A549 treated with Hydrocortisone at 1 μM for 4 hours (cell line): ENCODE measurements around the gene PPP3CB. TPM values are rescaled to one million over a fixed set of nuclear protein-coding genes. Genes with fewer than 3 reads are reported as not detected.

Source experiments
- total RNA-seq: library from RNA; stranded (reverse); fragments of 200-300 nt; extraction: Qiagen RNA extraction; gene quantifications from 5 replicates; pipeline ENCODE4 v1.2.3, GENCODE V29; 2022

The PPP3CB gene
- total RNA-seq = 14.4 to 20.8 TPM (median 17.1 TPM) in 5 replicates

GRCh38 chr10:73495884-73496674 lies at the start of gene PPP3CB:
TSS of gene PPP3CB (minus strand) at chr10:73496024. CDS start at chr10:73495889, 135 bp downstream.

GRCh38 chr10:73433538-73433867 lies 62.3 kb downstream of the PPP3CB start, which contains the start of gene MSS51:
TSS of gene MSS51 (minus strand) at chr10:73433561. CDS start at chr10:73428284, 5,277 bp downstream.

GRCh38 chr10:73413528-73414229 lies 82.1 kb downstream of the PPP3CB start, which contains the start of gene ANXA7:
TSS of gene ANXA7 (minus strand) at chr10:73414058. CDS start at chr10:73400856, 13,202 bp downstream.

Other genes with a start within 250 kb of the PPP3CB start
- 49.0 to 53.3 TPM (median 50.4 TPM) in 5 replicates for gene DNAJC9, start 248.8 kb downstream of the PPP3CB start, total RNA-seq
- 120 to 198 TPM (median 179 TPM) in 5 replicates for gene MRPS16, start 243.4 kb downstream of the PPP3CB start, total RNA-seq
- 0.10 to 0.18 TPM (median 0.12 TPM) in 5 replicates for gene CFAP70, start 137.2 kb downstream of the PPP3CB start, total RNA-seq
- 113 to 130 TPM (median 115 TPM) in 5 replicates for gene ANXA7, start 82.0 kb downstream of the PPP3CB start, total RNA-seq
- gene MSS51, start 62.5 kb downstream of the PPP3CB start, total RNA-seq = 0.37 to 0.59 TPM (median 0.48 TPM) in 5 replicates
- 8.0 to 13.5 TPM (median 11.1 TPM) in 5 replicates for gene USP54, start 95.3 kb upstream of the PPP3CB start, total RNA-seq
- not detected in 5 replicates for gene MYOZ1, start 145.4 kb upstream of the PPP3CB start, total RNA-seq
- 0.03 to 0.30 TPM (median 0.08 TPM) in 3 of 5 replicates, not detected in the others for gene SYNPO2L, start 160.0 kb upstream of the PPP3CB start, total RNA-seq
- gene AGAP5, start 202.1 kb upstream of the PPP3CB start, total RNA-seq = 2.0 to 3.8 TPM (median 2.4 TPM) in 5 replicates
- 55.3 to 62.0 TPM (median 56.7 TPM) in 5 replicates for gene SEC24C, start 248.3 kb upstream of the PPP3CB start, total RNA-seq